Esophagus muscularis mucosa (tissue), 3 donors: ENCODE data around the gene HSPB2.

Experiments used
- CTCF ChIP-seq, 3 experiments: fragments of 200-600 bp in 2 of 3; fragments of 450-650 bp in 1 of 3; sonication (generic) in 2 of 3; IDR thresholded peaks; one replicate each; pipeline ENCODE4 v1.5.1; 2017 to 2019; ENCODE audit warnings: antibody characterized with exemption in 3 of 3, mild to moderate bottlenecking in 2 of 3, moderate library complexity in 1 of 3
- POLR2A ChIP-seq: fragments of 450-650 bp; IDR thresholded peaks from one replicate; pipeline ENCODE4 v1.6.1; 2017; ENCODE audit warnings: antibody characterized with exemption, moderate library complexity, mild to moderate bottlenecking, low read depth
- POLR2AphosphoS5 ChIP-seq, 2 donors: sonication (generic); formaldehyde crosslinking; IDR thresholded peaks; one replicate each; pipeline ENCODE4 v1.6.1; 2017; ENCODE audit warnings: antibody characterized with exemption in 2 of 2

DNA sequence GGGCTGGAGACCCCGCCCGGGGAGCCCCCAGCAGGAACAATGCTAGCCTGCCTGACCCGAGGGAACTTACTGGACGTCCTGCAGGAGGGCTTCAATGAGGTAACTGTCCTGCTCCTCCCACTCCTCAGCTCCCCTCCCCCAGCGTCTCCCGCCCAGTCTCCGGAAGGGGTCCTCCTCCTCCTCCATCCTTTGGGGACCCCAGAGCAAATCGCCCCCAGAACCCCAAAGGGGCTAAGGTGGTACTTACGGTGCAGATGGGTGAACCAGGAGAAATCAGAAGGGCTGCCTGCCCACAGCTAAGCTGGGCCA is 24.9 kb downstream of the HSPB2 start:
- TF ChIP-seq POLR2A (no peak), CTCF (IDR thresholded peaks at IDR 0.05) (no peak), POLR2AphosphoS5 (IDR thresholded peaks at IDR 0.05) (no peak)
